GM03348 (cell line): Measurements from ENCODE around the gene ZNF665.
A peak's percentile ranks its signal among the peaks of the same experiment; 100 is the strongest.
"Not testable (repeated sequence)": the region's sequence is repeated elsewhere in the genome, so short reads cannot be mapped to it uniquely, and the experiment has no call there.

Experiments used
- DNase-seq: peaks from one replicate; pipeline ENCODE4 v3.0.0; 2012; ENCODE audit warnings: low spot score

ZNF665 gene

GRCh38 chr19:53157626-53158025 is 35.5 kb downstream of the ZNF665 start:
- peak; percentile 22 for DNase-seq

DNA sequence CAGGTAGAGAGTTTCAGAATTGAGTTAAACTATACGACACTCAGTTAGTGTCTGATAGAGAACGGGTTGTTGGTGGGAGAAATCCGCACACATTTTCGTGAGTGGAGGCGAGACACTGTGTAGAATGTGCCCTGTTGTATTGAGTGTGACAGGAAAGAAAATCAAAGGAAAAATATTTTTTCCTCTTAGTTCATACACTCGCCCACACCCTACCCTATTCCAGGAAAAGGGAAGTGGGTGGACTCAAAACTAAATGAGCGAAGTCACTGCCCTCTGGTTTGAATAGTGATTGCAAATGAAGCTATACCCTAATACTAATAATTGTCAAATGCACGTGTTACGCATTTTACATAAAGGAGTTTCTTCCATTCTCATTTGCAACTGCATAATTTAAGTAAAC is 36.3 kb downstream of the ZNF665 start:
- no peak for DNase-seq

GRCh38 chr19:53147645-53148044 is 45.5 kb downstream of the ZNF665 start:
- DNase-seq, result no peak

DNA sequence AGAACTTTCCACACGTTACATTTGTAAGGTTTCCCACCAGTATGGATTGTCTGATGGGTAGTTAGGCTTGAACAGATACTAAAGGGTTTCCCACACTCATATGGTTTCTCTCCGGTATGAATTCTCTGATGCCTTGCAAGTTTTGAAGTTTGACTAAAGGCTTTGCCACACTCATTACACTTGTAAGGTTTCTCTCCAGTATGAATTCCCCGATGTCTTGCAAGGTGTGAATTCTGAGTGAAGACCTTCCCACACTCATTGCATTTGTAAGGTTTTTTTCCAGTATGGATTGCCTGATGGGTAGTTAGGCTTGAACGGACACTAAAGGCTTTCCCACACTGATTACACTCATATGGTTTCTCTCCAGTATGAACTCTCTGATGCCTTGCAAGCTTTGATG is 52.8 kb downstream of the ZNF665 start:
- DNase-seq, result no peak

GRCh38 chr19:53136432-53136831 is 56.7 kb downstream of the ZNF665 start:
- DNase-seq, result no peak

DNA sequence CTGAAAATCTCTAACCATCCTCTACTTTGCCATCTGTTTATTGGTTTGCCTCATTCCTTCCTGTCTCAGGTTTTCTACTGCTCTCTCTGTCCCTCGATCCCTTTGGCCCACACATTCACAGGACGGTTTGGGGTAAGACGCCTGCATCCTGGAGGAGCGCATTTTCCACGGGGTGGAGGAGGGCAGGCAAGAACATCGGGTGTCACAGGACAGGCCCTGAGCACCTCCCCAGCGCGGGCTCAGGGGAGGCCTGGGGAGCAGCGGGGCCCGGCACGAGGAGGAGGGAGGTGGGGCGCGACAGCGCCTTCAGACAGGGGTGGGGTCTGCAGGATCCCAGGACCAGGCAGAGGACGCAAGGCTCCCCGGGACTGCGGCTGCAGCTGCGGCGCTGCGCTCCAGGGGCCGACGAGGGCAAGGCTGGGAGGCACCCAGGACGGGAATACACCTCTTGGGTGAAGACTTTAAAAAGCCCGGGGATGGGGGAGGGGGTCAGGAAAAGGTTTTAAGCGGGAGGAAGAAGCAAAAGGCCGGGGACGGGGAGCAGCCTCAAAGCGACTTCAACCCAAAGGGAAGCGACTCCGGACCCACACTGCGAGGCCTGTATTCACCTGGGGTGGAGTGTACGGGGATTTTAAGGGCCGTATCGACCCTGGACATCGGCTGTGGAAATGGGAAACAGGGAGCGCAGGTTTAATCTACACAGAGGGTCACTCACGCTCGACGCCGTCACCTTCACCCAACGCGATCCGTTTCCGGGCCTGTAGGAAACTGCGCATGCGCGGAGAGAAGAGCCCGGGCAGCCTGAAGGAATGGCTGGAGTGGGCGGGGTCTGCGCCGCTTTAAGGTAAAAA is 60.8 kb downstream of the ZNF665 start, which contains the start of gene ZNF415:
Gene ZNF415 (minus strand): TSS at position 770 of the 851 bp plus-strand sequence. CDS start 10,234 bp downstream, outside the sequence.
- DNase-seq, result peak; percentile 92

GRCh38 chr19:53131727-53132126 is 61.4 kb downstream of the ZNF665 start:
- no peak for DNase-seq

GRCh38 chr19:53131085-53131590 is 62.0 kb downstream of the ZNF665 start:
- DNase-seq, result no peak

- DNase-seq, result no peak
Measured at GRCh38 chr19:53130506-53130905, 62.7 kb downstream of the ZNF665 start.

DNA sequence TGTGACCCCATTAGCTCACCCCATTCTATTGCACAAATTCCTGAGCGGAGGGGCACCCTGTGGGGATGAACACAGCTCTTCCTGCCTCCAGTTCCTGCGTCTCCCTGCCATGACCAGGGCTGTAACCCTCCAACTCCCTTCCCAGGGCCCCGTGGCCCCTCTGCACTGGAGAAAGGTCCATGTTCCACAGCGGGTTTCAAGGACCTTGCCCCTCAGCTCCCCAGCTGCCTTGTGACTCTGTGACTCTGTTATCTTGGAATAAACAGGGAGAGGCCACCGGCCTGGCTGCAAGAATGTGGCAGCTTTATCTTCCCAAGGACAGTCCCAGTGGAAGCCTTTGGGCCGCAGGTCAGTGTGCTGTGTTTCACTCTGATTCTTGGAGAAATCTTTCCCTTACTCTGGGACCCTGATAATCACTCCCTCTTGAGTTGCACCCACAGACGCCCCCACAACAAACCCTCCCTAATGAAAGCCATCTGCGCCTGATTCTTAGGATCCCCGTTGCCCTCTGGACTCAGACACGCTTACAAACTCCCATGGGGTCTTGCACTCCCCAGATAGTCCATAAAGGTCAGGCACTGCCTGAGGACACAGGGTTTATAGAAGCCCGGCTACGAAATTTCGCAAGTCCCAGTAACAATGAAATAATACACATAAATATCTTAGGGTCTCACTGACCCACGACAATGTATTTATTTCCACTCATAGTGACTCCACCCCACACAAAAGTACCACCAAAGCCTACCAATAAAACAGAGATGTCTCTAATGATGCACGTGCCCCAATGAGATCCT is 66.2 kb downstream of the ZNF665 start:
- not testable (repeated sequence) for DNase-seq

DNA sequence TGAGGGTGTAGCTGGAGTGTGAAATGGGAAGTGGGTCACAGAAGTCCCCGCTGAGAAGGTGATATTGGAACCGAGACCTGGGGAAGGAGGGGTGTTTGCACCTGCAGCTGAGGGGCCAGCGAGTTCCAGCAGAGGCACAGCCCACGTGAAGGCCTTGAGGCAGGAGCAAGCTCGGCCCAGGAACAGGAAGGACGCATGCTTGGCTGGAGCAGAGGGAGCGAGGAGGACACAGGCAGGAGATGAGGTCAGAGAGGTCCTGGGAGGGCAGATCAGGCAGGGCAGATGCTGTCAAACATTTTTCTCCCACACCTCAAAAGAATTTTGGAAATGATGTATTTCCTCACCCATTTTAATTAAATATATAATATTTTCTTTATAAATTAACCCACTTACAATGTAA is 69.8 kb downstream of the ZNF665 start:
- DNase-seq, result no peak
